Endothelial cell of hepatic sinusoid (primary cell): ENCODE results near the gene WNT7B.

ENCODE experiments used
- in situ Hi-C: cut with HindIII; loops from 2 replicates; pipeline ENCODE4 v1.10.0; 2017; ENCODE audit warnings: low sequenced_read_pairs

The WNT7B gene

DNA sequence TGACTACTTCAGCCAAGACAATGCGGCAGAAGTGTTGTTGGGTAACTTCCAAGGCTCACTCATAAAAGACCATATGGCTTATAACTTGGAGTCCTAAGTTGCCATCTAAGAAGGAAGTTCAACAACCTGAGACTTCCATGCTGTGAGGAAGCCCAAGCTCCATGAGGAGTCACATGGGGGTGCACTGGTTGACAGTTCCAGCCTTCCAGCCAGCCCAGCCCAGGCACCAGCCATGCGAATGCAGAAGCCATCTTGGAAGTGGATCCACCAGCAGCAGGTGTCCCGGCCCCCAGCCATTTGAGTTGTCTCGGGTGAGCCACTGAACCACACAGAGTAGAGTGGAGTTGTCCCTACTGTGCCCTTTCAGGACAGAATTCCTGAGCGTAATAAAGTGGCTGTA is 32.8 kb upstream of the WNT7B start:
- in situ Hi-C loops, result loop anchor here (5.0 to 25.0 kb wide), 6 partner anchors 33 to 322 kb away; no protein-coding TSS in a partner anchor

DNA sequence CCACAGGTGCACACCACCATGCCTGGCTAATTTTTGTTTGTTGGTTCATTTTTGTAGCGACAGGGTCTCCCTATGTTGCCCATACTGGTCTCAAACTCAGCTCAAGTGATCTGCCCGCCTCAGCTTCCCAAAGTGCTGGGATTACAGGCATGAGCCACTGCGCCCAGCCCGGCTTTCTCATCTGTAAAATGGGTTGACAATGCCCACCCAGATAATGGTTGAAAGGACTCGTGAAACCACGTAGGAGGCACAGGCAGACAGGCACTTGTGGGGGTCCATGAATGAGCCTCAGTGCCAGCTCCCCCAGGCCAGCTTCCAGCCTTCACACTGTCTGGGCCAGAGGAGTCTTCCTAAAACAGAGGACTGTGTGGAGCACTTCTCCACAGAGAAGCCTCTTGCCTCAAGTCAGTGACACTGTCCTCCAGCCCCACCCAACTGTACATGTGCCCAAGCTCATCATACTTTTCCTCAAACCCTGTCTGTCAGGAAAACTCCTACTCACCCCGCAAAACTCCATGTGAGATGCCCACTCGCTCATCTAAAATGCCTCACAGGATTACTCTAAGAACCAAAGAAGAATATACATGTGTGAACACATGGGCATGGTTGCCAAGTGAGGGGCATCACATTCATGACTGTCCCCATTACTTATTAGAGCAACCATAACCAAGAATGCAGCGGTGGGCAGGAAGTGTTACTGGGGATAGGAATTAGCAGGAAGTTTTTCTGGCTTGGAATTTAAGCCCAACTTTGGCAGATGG is 32.1 kb upstream of the WNT7B start:
- in situ Hi-C loops, result loop anchor here (5.0 to 25.0 kb wide), 6 partner anchors 33 to 322 kb away; no protein-coding TSS in a partner anchor

DNA sequence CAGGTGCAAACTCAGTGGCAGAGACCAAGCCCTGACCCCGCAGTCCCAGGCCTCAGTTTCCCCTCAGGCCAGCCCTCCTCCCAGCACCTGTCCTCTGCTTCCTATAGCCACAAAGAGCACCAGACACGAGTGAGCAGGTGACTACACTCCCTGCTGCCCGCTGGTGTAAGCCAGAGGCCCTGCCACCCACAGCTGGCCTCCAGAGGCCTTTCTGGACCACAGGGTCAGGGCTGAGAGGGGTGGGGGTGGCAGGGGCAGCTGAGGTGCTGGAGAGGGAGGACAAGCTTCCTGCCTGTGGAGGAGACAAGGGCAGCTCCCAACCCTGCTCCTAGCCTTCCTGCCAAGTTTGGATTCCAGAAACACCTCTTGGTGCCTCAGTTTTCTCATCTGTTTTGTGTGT is 31.3 kb upstream of the WNT7B start:
- in situ Hi-C loops, result loop anchor here (5.0 to 25.0 kb wide), 6 partner anchors 34 to 321 kb away; no protein-coding TSS in a partner anchor

DNA sequence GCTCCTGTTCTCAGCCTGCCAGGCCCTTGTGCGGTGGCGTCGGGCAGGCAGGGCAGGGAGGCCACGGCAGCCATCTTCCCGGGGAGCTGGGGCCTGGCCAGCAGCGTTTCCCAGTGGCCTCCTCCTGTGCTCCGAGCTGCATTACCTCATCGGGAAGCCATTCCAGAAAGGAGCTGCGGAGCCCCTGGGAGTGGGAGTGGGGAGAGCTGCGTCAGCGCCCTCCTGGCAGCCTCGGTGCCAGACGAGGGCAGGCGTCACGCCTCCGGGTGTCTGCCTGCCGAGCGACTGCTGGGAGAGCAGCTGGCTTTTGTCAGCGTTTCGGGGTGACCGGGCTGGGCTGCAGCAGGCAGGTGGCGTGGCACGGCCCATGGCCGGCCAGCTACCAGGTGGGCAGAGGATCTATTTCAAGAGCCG is 30.9 kb upstream of the WNT7B start:
- in situ Hi-C loops, result loop anchor here (5.0 to 25.0 kb wide), 6 partner anchors 34 to 321 kb away; no protein-coding TSS in a partner anchor

DNA sequence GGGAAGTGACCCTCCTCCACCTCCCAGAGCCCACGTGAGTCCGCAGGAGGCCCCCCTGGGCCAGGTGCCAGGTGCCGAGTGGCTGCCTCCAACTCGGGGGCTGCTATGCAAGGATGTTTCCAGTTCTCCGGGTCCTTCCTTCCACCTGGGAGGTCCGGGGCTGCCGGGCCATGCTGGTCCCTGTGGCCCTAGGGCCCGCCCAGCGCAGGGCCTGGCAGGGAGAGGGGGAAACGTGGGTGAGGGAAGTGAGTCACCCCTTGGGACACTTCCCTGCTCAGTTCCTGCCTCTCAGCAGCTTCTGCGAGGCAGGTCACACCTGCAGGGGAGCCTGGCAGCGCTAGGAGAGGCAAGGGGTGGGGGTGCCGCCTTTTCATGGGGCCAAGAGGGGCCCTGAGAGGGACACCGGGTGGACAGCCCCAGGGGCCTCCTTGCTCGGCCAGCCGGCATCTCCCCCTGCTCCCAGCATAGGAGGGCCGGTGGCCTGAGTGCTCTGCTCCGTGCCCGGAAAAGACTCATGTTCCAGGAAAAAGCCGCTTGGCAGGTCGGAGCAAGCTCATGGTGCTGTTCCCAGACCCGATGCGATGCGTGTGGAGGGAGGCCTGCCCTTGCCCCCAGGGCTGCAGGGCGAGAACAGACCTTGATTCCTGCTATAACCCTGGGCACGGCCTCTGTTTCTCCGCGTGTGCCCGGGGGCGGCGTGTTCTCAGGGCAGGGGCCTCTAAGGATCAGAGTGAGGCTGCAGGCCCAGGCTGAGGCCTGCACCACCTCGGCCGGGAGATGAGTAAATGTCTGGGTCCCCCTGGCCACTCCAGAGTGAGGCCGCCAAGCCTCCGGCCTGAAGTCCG is 30.3 kb upstream of the WNT7B start:
- in situ Hi-C loops, result loop anchor here (5.0 to 25.0 kb wide), 6 partner anchors 35 to 320 kb away; no protein-coding TSS in a partner anchor

DNA sequence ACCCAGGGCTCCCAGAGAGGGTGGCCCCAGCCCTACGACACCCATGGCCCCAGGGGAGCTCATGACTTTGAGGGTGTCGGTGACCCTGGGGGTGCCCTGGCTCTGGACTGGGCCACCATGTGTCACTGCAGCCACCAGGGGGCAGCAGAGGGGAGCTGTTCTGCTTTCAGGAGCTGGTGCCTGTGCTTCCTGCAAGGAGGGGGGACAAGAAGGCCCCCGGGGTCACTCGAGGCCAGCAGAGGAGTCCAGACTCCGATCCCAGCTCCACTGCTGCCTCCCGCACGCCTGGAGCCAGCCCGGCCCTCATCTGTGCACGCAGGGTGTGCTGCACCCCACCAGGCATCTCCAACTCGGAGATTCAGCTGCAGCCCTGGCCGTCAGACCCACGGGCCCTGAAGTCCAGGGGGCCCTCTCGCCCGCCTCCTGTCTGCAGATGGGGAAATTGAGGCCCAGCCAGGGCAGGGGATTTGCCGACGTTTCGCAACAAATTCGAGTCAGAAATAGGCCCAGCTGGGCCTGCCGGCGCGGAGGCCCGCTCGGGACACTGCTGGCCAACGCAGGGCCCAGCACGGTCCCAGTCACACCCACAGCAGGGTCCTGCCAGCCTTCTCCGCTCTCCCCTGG is 29.5 kb upstream of the WNT7B start:
- in situ Hi-C loops, result loop anchor here (5.0 to 25.0 kb wide), 6 partner anchors 36 to 319 kb away; no protein-coding TSS in a partner anchor

DNA sequence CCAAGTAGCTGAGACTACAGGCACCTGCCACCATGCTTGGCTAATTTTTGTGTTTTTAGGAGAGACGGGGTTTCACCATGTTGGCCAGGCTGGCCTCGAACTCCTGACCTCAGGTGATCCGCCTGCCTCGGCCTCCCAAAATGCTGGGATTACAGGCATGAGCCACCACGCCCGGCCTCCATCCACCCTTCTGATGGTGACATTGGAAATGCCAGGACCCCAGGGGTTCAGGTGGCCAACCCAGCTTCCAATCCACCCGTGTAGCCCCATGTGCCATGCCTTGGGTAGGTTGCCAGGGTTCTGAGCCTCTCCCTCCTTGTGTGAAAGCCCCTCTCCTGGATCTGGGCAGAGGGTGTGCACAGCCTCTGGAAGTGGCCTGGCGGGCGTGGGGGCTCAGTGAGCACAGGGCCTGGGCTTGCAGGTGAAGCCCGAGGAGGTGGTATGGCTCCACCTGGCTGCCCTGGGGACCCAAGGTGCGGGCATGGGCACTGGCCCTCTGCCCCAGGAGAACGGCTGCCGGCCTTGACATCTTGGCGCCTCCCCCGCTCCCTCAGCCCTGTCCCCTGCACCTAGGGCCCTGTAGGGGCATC is 28.2 kb upstream of the WNT7B start:
- in situ Hi-C loops, result loop anchor here (5.0 to 25.0 kb wide), 6 partner anchors 37 to 318 kb away; no protein-coding TSS in a partner anchor

DNA sequence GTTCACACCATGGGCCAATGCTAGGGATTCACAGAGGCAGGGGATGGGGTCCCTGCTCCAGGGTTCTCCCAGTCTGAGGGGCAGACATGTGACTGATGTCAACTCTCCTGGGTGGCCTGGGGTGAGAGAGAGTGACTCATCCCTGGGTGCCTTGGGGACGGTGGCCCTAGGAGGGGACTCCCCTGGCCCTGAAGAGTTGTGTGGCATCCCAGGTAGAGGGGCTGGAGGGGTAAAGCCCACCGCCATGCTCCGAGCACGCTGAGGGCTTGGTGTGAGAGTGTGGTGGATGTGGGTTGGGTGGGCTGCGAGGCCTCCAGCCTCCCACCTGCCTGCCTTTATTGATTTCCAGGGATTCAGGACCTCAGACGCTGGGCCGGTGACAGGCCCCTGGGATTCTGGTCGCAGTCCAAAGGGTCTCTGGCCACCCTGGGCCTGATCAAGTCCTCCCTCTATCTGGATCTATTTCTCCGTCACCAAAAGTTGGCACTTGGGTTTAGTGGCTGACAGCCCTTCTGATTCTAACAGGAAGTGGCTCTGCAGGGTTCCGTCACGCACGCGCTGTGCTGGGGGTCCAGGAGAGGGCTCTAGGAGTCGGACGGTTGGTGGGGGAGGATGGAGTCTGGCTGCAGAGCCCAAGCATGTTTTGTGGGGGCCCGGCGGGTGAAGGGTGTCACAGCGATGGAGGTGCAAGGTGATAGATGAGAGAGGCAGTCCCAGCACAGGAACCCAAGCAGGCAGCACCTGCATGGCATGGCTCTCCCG is 27.3 kb upstream of the WNT7B start:
- in situ Hi-C loops, result loop anchor here (10.0 to 25.0 kb wide), 5 partner anchors 61 to 317 kb away; no protein-coding TSS in a partner anchor

DNA sequence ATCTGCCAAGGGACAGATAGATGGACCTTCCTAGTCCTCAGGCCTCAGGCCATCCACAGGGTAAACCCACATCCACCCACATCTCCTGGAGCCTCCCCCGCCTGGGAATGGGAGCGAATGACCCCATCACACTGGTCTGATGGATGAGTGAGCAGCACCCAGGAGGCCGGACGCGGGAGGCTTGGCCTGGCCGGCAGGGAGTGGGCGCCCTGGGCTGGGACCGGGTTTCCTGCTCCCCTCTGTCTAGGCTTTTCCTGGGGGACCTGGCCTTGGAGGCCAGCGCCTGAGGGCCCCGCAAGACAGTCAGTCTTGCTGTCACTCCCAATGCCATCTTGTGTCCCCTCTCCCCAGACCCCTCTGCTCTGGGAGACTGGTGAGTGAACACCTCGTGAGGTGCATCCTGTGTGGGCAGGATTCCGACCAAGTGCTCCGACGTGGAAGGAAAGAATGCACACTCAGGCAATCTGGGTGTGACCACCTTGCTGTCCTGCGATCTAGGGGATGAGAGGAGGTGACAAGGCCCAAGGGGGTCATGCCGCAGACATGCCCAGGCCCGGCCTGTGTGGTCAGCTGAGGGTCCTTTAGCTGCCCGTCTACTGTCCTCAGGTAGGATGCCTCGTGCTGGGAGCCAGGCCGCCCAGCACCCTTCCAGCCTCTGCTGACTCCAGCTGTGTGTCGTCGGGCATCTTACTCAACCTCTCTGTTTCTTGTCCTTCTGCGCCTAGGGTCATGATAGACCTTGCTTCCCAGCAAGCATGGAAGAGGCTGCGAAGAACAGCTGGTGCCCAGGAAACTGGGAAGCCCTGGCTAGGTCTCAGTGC is 26.5 kb upstream of the WNT7B start:
- in situ Hi-C loops, result loop anchor here (10.0 to 25.0 kb wide), 5 partner anchors 61 to 316 kb away; no protein-coding TSS in a partner anchor

DNA sequence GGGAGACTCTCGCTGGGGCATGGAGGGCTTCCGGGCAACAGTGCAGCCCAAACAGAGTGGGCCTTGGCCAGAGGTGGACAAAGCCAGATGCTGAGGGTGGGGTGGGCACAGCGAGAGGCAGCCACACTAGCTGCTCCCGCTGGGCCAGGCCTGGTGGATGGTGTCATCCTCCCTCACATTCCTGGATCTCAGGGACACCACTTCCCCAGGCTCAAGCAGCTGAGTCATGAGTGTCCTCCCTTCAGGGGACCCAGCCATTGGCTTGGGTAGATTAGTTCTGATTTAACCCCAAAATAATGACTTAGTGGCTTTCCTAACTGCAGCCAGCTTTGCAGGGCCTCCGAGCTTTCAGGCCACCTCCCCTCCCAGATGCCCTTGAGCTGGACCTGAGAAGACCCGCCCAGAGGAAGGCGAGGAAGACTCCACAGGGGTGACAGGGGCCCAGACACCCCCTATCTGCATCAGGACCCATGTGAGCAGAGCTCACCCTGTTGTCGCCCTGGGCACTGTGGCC is 25.9 kb upstream of the WNT7B start:
- in situ Hi-C loops, result loop anchor here (10.0 to 25.0 kb wide), 5 partner anchors 62 to 316 kb away; no protein-coding TSS in a partner anchor

DNA sequence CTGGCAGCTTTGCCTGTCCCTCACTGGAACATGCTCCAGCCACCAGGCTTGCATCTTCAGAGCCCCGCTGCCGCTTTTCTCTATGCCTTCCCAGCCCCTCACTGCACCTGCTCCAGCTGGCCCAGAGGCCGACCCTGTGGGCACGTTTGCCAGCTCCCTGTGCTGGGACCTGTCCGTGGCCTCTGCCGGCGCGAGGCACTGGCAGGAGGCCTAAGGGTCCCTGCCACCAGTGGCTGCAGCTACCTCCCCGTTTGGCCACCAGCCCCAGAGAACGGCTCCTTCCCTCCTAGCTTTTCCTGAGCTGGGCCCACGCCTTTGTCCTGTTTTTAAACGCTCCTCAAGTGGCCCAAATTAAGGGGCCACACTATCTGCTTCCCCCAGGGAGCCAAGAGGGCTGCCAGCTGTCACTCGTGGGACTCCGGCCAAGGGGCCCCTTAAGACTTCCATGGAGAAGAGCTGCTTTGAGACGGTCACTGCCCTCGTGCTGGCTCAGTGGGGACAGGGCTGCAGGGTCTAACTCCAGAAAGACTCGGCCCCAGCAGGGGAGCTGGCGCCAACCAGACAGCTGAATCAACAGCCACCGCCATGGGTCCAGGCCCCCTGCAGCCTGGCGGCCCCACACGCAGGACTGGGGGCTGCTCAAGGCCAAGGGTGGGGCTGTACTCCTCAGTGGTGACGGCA is 24.6 kb upstream of the WNT7B start:
- in situ Hi-C loops, result loop anchor here (10.0 to 25.0 kb wide), 5 partner anchors 63 to 314 kb away; no protein-coding TSS in a partner anchor

DNA sequence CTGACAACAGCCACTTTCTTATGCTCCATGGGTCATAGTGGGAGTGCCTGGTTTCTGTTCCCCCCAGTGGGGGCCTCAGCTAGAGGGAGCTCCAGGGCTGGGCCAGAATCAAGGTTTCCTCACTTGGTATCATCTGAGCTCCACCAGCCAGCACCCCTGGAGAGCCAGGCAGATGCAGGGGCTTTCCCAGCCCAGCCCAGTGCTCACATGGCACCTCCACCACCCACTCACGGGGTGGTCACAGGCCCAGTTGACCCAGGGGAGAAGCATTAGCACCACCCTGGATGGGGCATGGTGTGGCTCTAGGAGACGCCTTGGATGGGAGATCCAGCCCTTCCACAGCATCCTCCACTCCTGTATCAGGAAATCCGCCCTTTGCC is 24.1 kb upstream of the WNT7B start:
- in situ Hi-C loops, result loop anchor here (10.0 to 25.0 kb wide), 5 partner anchors 64 to 314 kb away; no protein-coding TSS in a partner anchor

DNA sequence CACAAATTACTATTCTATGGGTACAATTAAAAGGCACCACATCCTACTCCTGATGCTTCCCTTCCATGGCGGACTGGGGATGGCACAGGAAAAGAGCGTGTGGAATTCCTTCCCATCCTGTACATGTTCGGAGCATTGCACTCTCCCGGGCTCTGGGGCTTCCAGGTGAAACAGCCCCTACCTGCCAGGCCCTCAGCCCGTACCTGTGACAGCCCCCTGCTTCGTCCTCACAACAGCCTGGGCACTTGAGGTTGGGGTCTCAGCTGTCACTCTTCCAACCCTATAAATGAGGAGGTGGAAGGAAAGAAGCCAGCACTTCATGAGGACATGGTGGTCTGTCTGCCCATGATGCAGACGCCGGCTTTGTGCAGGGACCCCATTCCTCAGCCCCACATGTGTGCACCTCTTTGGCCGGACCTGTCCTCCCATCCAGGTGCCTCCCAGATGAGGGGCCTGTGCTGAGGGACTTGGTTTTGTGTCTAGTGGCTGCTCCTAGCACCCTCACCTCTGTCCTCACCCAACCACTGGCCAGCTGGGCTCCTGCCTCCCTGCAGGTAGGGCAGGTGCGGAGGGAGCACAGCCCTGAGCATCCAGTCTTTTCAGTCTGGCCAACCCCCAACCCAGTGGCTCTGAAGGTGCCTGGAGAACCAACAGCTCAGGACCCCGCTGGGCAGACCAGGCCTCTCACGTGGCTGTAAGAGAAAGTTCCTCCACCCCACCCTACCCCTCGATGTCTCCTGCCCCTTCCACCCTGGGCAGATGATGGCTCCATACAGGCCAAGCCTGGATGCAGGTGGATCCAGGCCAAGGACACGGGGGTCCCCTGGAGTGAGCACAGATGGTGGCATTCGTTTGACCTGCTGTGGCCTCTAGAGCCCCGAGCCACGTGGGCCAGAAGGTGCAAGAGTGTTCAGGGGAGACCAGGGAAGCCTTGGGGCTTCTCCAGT is 23.4 kb upstream of the WNT7B start:
- in situ Hi-C loops, result loop anchor here (10.0 to 25.0 kb wide), 5 partner anchors 64 to 313 kb away; no protein-coding TSS in a partner anchor

DNA sequence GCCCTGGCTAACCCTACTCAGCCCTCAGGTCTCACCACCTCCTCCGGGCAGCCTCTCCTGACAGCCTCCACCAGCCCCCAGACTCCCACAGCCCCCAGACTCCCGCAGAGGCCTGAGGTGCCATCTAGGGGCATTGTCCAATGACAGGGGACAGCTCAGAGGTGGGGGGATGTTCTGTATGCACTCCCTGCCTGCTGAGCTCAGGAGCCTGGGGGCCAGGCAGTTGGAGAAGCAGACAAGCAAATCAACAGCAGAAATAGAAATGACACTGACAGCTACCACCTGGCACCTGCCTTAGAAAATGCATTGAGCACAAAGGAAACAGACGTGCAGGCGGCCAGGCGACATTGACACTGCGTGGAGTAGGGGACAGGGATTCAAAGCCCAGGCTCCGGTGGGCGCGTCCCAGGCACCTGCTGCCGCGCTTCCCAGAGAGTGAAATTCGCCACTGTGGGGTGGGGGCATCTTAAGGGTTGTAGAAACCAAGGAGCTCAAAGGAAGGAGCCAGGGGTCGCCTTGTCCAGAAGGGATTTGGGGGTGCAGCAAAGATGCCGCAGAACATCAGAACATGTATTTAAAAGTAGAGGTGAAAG is 22.5 kb upstream of the WNT7B start:
- in situ Hi-C loops, result no loop called here

DNA sequence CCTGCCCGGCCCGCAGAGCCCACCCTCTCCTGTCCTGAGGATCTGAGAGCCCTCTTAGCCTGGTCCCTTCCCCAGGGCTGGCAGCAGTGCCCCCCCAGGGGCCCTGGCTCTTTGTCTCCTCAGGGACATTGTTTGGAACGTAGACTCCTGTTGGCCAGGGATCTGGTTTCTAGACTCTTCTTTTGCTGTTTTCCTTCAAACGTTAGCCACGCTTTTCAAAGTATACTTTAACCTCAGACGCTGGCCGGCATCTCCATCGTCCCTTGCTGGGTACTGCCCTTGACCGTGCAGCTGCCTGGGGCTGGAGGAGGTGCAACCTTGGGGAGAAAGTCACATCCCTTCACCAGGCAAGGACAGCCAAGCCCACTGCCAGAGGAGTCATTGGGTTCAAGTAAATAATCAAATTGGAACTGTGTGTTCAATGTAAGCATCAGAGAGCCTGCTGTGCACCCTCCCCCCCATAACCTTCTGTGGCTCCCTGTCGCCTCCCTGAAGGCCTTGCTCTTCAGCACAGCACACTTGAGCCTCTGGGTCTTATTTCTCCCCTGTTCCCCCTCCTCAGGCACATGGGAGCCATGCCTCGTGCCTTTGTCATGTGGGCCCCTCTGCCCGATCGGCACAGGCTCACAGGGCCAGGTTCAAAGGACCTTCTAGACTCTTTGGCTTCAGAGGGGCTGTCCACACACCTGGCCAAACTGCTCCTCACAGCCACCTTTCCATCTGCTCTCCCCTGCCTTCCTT is 21.8 kb upstream of the WNT7B start:
- in situ Hi-C loops, result no loop called here
